ENCODE data around the gene ID1.
"Not testable (repeated sequence)": the region's sequence is repeated elsewhere in the genome, so short reads cannot be mapped to it uniquely, and the experiment has no call there.

ID1 gene

GRCh38 chr20:31572042-31572700 lies 32.9 kb upstream of the ID1 start:
- no peak for DNase-seq

GRCh38 chr20:31572701-31573554 lies 32.2 kb upstream of the ID1 start:
- in situ Hi-C loops (cut with MboI; ENCODE audit: low pct_unique_long_range_greater_than_20kb, low sequenced_read_pairs) = no loop called here
- peak; percentile 96 for DNase-seq

More at GRCh38 chr20:31572042-31572700, 32.9 kb upstream of the ID1 start:
- in situ Hi-C loops (cut with MboI; ENCODE audit: low pct_unique_long_range_greater_than_20kb, low sequenced_read_pairs) = no loop called here

- in situ Hi-C loops (cut with MboI; ENCODE audit: low pct_unique_long_range_greater_than_20kb, low sequenced_read_pairs) = no loop called here
- no peak for DNase-seq
Measured at GRCh38 chr20:31573555-31574321, 31.4 kb upstream of the ID1 start.

GRCh38 chr20:31574986-31575385 lies 30.1 kb upstream of the ID1 start:
- DNase-seq; in situ Hi-C loops (cut with MboI; ENCODE audit: low pct_unique_long_range_greater_than_20kb, low sequenced_read_pairs): not testable (repeated sequence)

- in situ Hi-C loops (cut with MboI; ENCODE audit: low pct_unique_long_range_greater_than_20kb, low sequenced_read_pairs) = no loop called here
Measured at GRCh38 chr20:31576751-31577150, 28.3 kb upstream of the ID1 start.

GRCh38 chr20:31577194-31577593 lies 27.9 kb upstream of the ID1 start:
- in situ Hi-C loops (cut with MboI; ENCODE audit: low pct_unique_long_range_greater_than_20kb, low sequenced_read_pairs) = no loop called here
- no peak for DNase-seq

More at GRCh38 chr20:31576751-31577150, 28.3 kb upstream of the ID1 start:
- DNase-seq = no peak

GRCh38 chr20:31578448-31579138 lies 26.5 kb upstream of the ID1 start:
- DNase-seq = no peak
- in situ Hi-C loops (cut with MboI; ENCODE audit: low pct_unique_long_range_greater_than_20kb, low sequenced_read_pairs) = no loop called here

GRCh38 chr20:31579245-31579644 lies 25.8 kb upstream of the ID1 start:
- in situ Hi-C loops (cut with MboI; ENCODE audit: low pct_unique_long_range_greater_than_20kb, low sequenced_read_pairs) = no loop called here
- no peak for DNase-seq

GRCh38 chr20:31579941-31580651 lies 25.0 kb upstream of the ID1 start:
- in situ Hi-C loops (cut with MboI; ENCODE audit: low pct_unique_long_range_greater_than_20kb, low sequenced_read_pairs) = not testable (repeated sequence)

GRCh38 chr20:31580706-31581105 lies 24.4 kb upstream of the ID1 start:
- no peak for DNase-seq
- in situ Hi-C loops (cut with MboI; ENCODE audit: low pct_unique_long_range_greater_than_20kb, low sequenced_read_pairs) = no loop called here

More at GRCh38 chr20:31579941-31580651, 25.0 kb upstream of the ID1 start:
- not testable (repeated sequence) for DNase-seq

- DNase-seq = no peak
- in situ Hi-C loops (cut with MboI; ENCODE audit: low pct_unique_long_range_greater_than_20kb, low sequenced_read_pairs) = no loop called here
Measured at GRCh38 chr20:31581391-31581790, 23.7 kb upstream of the ID1 start.

- no peak for DNase-seq
Measured at GRCh38 chr20:31587545-31588389, 17.3 kb upstream of the ID1 start.

GRCh38 chr20:31590717-31591225 lies 14.3 kb upstream of the ID1 start:
- in situ Hi-C loops (cut with MboI; ENCODE audit: low pct_unique_long_range_greater_than_20kb, low sequenced_read_pairs) = no loop called here
- no peak for DNase-seq

More at GRCh38 chr20:31587545-31588389, 17.3 kb upstream of the ID1 start:
- in situ Hi-C loops (cut with MboI; ENCODE audit: low pct_unique_long_range_greater_than_20kb, low sequenced_read_pairs) = no loop called here

GRCh38 chr20:31593221-31594001 lies 11.7 kb upstream of the ID1 start:
- in situ Hi-C loops (cut with MboI; ENCODE audit: low pct_unique_long_range_greater_than_20kb, low sequenced_read_pairs) = no loop called here
- DNase-seq = no peak

- DNase-seq = no peak
- in situ Hi-C loops (cut with MboI; ENCODE audit: low pct_unique_long_range_greater_than_20kb, low sequenced_read_pairs) = no loop called here
Measured at GRCh38 chr20:31594002-31594557, 11.0 kb upstream of the ID1 start.

- DNase-seq = no peak
- in situ Hi-C loops (cut with MboI; ENCODE audit: low pct_unique_long_range_greater_than_20kb, low sequenced_read_pairs) = no loop called here
Measured at GRCh38 chr20:31594558-31595379, 10.3 kb upstream of the ID1 start.
